HG03280 (cell line): Measurements from ENCODE around the gene ELK4.

Source experiments
- ATAC-seq: cut with Tn5 transposase; IDR thresholded peaks from one replicate; pipeline ENCODE4 v1.9.1; 2021; ENCODE audit warnings: mild to moderate bottlenecking, moderate library complexity; ENCODE audit not compliant: unreplicated experiment

Gene ELK4

GRCh38 chr1:205569411-205570172 lies 62.2 kb downstream of the ELK4 start:
- no peak for ATAC-seq

GRCh38 chr1:205568469-205569361 lies 63.1 kb downstream of the ELK4 start:
- no peak for ATAC-seq

DNA sequence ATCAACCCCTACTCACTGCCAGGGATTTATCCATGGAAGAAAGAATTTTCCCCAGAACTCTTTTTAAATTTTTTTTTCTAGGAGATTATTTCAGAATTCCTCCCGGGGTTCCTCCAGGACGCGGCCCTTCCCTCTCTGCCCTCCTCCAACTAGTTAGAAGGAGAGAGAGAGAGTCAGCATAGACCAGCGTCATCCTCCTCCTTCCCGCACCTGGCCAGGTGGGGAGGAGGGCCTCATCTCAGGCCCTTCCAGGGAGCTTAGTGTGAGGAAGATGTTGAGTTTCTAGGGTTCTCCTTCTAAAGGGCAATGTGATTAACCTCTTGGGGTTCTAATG lies 63.7 kb downstream of the ELK4 start:
- no peak for ATAC-seq

GRCh38 chr1:205567716-205568115 lies 64.1 kb downstream of the ELK4 start:
- no peak for ATAC-seq

- no peak for ATAC-seq
These were observed 66.0 kb downstream of the ELK4 start for GRCh38 chr1:205565799-205566198.

- no peak for ATAC-seq
These were observed 67.8 kb downstream of the ELK4 start for GRCh38 chr1:205563927-205564441.

GRCh38 chr1:205561501-205562203 lies 70.2 kb downstream of the ELK4 start:
- no peak for ATAC-seq
